Endothelial cell of umbilical vein (primary cell): ENCODE data around the gene SHCBP1L. TPM values are rescaled to one million over a fixed set of nuclear protein-coding genes. Genes with fewer than 3 reads are reported as not detected.

Experiments
- BruUV-seq: library from RNA; stranded (reverse); fragments of 400-500 nt; replicated peaks from 2 replicates; lab custom pipeline; 2021; lab: Mats Ljungman, UMichigan
- CTCF ChIA-PET: fragments of 300-600, 350-600 bp; sonication (Branson Sonifier 250); formaldehyde crosslinking; loops from one replicate; lab custom pipeline; 2021; ENCODE audit warnings: antibody characterized with exemption, inconsistent platforms; lab: Charles Lee
- POLR2A ChIA-PET: fragments of 300-600, 350-600 bp; sonication (Branson Sonifier 250); formaldehyde crosslinking; loops from one replicate; lab custom pipeline; 2021; ENCODE audit warnings: antibody characterized with exemption, inconsistent platforms; lab: Charles Lee
- DNase-seq: peaks from one replicate; pipeline ENCODE4 v3.0.0-alpha.2; 2011; ENCODE audit warnings: low read depth, low spot score
- FAIRE-seq: peaks from 2 replicates; lab custom pipeline; 2011; peaks lifted over from hg19 to GRCh38; lab: Jason Lieb, UNC
- H2AFZ ChIP-seq: 2 replicates; pipeline ENCODE4 v1.6.0; 2012; ENCODE audit warnings: low read depth, low read length, control low read depth, inconsistent platforms
- H3K27ac ChIP-seq: 2 replicates; pipeline ENCODE4 v1.5.1; 2011; ENCODE audit warnings: low read depth, mild to moderate bottlenecking, control low read depth, low read length, moderate library complexity; ENCODE audit not compliant: insufficient read depth
- H3K27me3 ChIP-seq, 2 experiments: 2 replicates each; pipeline versions ENCODE4 v1.6.0 to v1.6.1; 2011; ENCODE audit warnings: low read length in 2 of 2, mixed read lengths in 1 of 2; ENCODE audit not compliant: control insufficient read depth in 2 of 2, insufficient read depth in 2 of 2
- H3K36me3 ChIP-seq, 2 experiments: 2 replicates in 1 of 2; 3 replicates in 1 of 2; pipeline ENCODE4 v1.5.1; 2011; ENCODE audit warnings: low read length in 2 of 2, mild to moderate bottlenecking in 1 of 2, moderate library complexity in 1 of 2; ENCODE audit not compliant: control insufficient read depth in 2 of 2, insufficient read depth in 2 of 2; ENCODE audit errors: extremely low read depth in 1 of 2
- H3K4me1 ChIP-seq: 3 replicates; pipeline ENCODE4 v1.5.1; 2011; ENCODE audit warnings: mild to moderate bottlenecking, low read length; ENCODE audit not compliant: control insufficient read depth, insufficient read depth; ENCODE audit errors: extremely low read depth
- H3K4me2 ChIP-seq: 2 replicates; pipeline ENCODE4 v1.6.1; 2011; ENCODE audit warnings: low read length, control low read depth, mixed read lengths; ENCODE audit not compliant: insufficient read depth
- H3K4me3 ChIP-seq, 3 experiments: fragments of 200-600 bp in 1 of 3; sonication (generic), shearing (Covaris generic) in 1 of 3; replicated peaks in 1 of 3; 2 replicates each; pipeline ENCODE4 v1.5.1; 2011 to 2016; ENCODE audit warnings: control low read depth in 3 of 3, low read length in 3 of 3, mild to moderate bottlenecking in 2 of 3, inconsistent platforms in 1 of 3, low read depth in 1 of 3, moderate library complexity in 1 of 3; ENCODE audit not compliant: insufficient read depth in 1 of 3
- H3K79me2 ChIP-seq: 2 replicates; pipeline ENCODE4 v1.6.0; 2012; ENCODE audit warnings: low read length, inconsistent platforms; ENCODE audit not compliant: control insufficient read depth, insufficient read depth
- H3K9ac ChIP-seq: replicated peaks from 2 replicates; pipeline ENCODE3; 2011; ENCODE audit warnings: low read length, control low read depth; ENCODE audit not compliant: insufficient read depth; ENCODE audit errors: extremely low read depth
- H3K9me1 ChIP-seq: replicated peaks from 3 replicates; pipeline ENCODE4 v1.6.0; 2011; ENCODE audit warnings: mild to moderate bottlenecking, low read length; ENCODE audit not compliant: control insufficient read depth, insufficient read depth; ENCODE audit errors: extremely low read depth
- H3K9me3 ChIP-seq: replicated peaks from 2 replicates; pipeline ENCODE4 v1.5.1; 2012; ENCODE audit warnings: low read length, inconsistent platforms; ENCODE audit not compliant: control insufficient read depth, insufficient read depth
- H4K20me1 ChIP-seq: replicated peaks from 2 replicates; pipeline ENCODE3; 2011; ENCODE audit warnings: mild to moderate bottlenecking, low read length; ENCODE audit not compliant: control insufficient read depth, insufficient read depth; ENCODE audit errors: extremely low read depth
- EZH2 ChIP-seq: IDR thresholded peaks from 2 replicates; pipeline ENCODE4 v1.6.1; 2012; ENCODE audit warnings: borderline replicate concordance, low read depth, mild to moderate bottlenecking, moderate library complexity, low read length, inconsistent platforms; ENCODE audit not compliant: severe bottlenecking
- FOS ChIP-seq: IDR thresholded peaks from 2 replicates; pipeline ENCODE4 v1.6.1; 2011; ENCODE audit warnings: mild to moderate bottlenecking, low read length, moderate library complexity, borderline replicate concordance; ENCODE audit not compliant: insufficient read depth
- GATA2 ChIP-seq: IDR thresholded peaks from 2 replicates; pipeline ENCODE4 v1.7.0; 2011; ENCODE audit warnings: low read depth, mild to moderate bottlenecking, moderate library complexity, mixed read lengths, low read length; ENCODE audit not compliant: insufficient read length, insufficient read depth
- JUN ChIP-seq: IDR thresholded peaks from 2 replicates; pipeline ENCODE4 v1.6.1; 2011; ENCODE audit warnings: borderline replicate concordance, low read depth; ENCODE audit not compliant: insufficient read length, insufficient read depth
- MYC ChIP-seq: IDR thresholded peaks from one replicate; pipeline ENCODE4 v1.6.1; 2011; ENCODE audit warnings: mild to moderate bottlenecking, low read depth, low read length
- POLR2A ChIP-seq: IDR thresholded peaks from 2 replicates; pipeline ENCODE4 v1.6.1; 2012; ENCODE audit warnings: low read depth, mild to moderate bottlenecking, control low read depth, low read length
- POLR2AphosphoS5 ChIP-seq: IDR thresholded peaks from 2 replicates; pipeline ENCODE4 v1.6.1; 2012; ENCODE audit warnings: low read depth, mild to moderate bottlenecking, control low read depth, low read length, moderate library complexity; ENCODE audit not compliant: insufficient read depth
- dilution Hi-C: fragments of 300-500 bp; cut with MboI; formaldehyde crosslinking; loops from one replicate; pipeline ENCODE4 v1.15.0; 2019; ENCODE audit warnings: low sequenced_read_pairs; ENCODE audit not compliant: extremely low pct_ligation_motif_present
- intact Hi-C: fragments of 100-400 bp; cut with micrococcal nuclease; formaldehyde crosslinking; loops from one replicate; pipeline ENCODE4 v1.10.0; 2022
- polyA plus RNA-seq, 4 experiments: library from polyadenylated mRNA; depleted of rRNA in 3 of 4; stranded (reverse) in 3 of 4; unstranded in 1 of 4; fragments of >200 nt; gene quantifications; 2 replicates each; pipeline versions ENCODE4 v1.2.1 to v1.2.3, GENCODE V29; 2011 to 2012; ENCODE audit warnings: missing spikeins in 1 of 4
- total RNA-seq: library from RNA; stranded (reverse); gene quantifications from 2 replicates; pipeline ENCODE4 v1.2.3, GENCODE V29; 2021
- TF ChIP-seq, protein P1 (sequence below), 2 donors: IDR thresholded peaks; 1 replicate in 1 of 2; 2 replicates in 1 of 2; pipeline ENCODE4 v1.5.1; 2011; ENCODE audit warnings: low read length in 2 of 2, mild to moderate bottlenecking in 2 of 2, moderate library complexity in 2 of 2, control low read depth in 1 of 2, inconsistent platforms in 1 of 2, low read depth in 1 of 2; ENCODE audit not compliant: insufficient read depth in 1 of 2; ENCODE audit errors: extremely low read depth in 1 of 2
- TF ChIP-seq, protein P2 (sequence below): IDR thresholded peaks from 2 replicates; pipeline ENCODE4 v1.6.1; 2011; ENCODE audit not compliant: insufficient read depth, insufficient read length

The SHCBP1L gene
- total and polyA plus RNA-seq, 2 donors (not counting 3 experiments of a cell fraction or from before 2014, with no cell fraction given): not detected

DNA sequence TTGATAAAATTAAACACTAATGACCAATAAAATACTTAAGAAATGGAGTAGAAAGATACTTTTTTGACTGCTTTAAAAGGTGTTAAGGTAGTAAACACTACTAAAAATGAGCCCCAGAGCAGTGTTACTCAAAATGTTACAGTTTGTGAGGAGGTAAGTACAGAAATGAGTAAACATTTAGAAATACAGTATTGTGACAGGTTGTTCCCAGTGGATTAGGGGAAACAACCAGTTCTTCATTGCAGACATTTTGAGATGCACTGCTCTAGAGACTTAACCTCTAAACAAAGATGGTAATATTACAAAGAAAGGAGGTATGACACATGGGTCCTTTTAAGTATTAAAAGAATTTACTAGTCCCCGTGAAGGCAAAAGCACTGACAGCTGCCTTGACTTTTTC, 101.1 kb downstream of the SHCBP1L start:
- ChIA-PET POLR2A (no interaction called here), CTCF (no interaction called here)
- Histone ChIP-seq H3K27me3 (no peaks in the 10 kb centered on the region), H3K9me3 (no peaks in the 10 kb centered on the region), H3K36me3 (peaks cover 36 to 53% of the 10 kb centered on the region in 2 experiments), H3K9me1 (no peaks in the 10 kb centered on the region), H3K4me3 (no peak overlapping the region), H3K79me2 (peaks cover 85% of the 10 kb centered on the region), H3K27ac (no peak overlapping the region), H3K4me2 (no peak overlapping the region), H2AFZ (no peak overlapping the region), H3K4me1 (no peaks in the 10 kb centered on the region), H4K20me1 (peaks cover 12% of the 10 kb centered on the region), H3K9ac (no peak overlapping the region)
- FAIRE-seq (no peak), DNase-seq (no peak)
- TF ChIP-seq FOS (no peak), EZH2 (no peak), POLR2AphosphoS5 (no peak), GATA2 (no peak), POLR2A (no peak), JUN (no peak), MYC (no peak)
- TF ChIP-seq, protein P1, sequence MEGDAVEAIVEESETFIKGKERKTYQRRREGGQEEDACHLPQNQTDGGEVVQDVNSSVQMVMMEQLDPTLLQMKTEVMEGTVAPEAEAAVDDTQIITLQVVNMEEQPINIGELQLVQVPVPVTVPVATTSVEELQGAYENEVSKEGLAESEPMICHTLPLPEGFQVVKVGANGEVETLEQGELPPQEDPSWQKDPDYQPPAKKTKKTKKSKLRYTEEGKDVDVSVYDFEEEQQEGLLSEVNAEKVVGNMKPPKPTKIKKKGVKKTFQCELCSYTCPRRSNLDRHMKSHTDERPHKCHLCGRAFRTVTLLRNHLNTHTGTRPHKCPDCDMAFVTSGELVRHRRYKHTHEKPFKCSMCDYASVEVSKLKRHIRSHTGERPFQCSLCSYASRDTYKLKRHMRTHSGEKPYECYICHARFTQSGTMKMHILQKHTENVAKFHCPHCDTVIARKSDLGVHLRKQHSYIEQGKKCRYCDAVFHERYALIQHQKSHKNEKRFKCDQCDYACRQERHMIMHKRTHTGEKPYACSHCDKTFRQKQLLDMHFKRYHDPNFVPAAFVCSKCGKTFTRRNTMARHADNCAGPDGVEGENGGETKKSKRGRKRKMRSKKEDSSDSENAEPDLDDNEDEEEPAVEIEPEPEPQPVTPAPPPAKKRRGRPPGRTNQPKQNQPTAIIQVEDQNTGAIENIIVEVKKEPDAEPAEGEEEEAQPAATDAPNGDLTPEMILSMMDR (IDR thresholded peaks at IDR 0.05; ENCODE audit: extremely low read depth in 1 of 2, insufficient read depth in 1 of 2, low read depth in 1 of 2, low read length in 2 of 2): no peak
- TF ChIP-seq, protein P2, sequence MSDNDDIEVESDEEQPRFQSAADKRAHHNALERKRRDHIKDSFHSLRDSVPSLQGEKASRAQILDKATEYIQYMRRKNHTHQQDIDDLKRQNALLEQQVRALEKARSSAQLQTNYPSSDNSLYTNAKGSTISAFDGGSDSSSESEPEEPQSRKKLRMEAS: no peak
- intact Hi-C loops (loop anchor here (5.0 kb wide), 1 partner anchor 35 kb away; no protein-coding TSS in a partner anchor), dilution Hi-C loops (no loop called here)
- BruUV-seq: no TSS peak
